ENCODE data around the gene KIF3C. TPM values are rescaled to one million over a fixed set of nuclear protein-coding genes. Genes with fewer than 3 reads are reported as not detected.
"Not testable (repeated sequence)": the region's sequence is repeated elsewhere in the genome, so short reads cannot be mapped to it uniquely, and the experiment has no call there.

Gene KIF3C
- 56.6 TPM for total RNA-seq

DNA sequence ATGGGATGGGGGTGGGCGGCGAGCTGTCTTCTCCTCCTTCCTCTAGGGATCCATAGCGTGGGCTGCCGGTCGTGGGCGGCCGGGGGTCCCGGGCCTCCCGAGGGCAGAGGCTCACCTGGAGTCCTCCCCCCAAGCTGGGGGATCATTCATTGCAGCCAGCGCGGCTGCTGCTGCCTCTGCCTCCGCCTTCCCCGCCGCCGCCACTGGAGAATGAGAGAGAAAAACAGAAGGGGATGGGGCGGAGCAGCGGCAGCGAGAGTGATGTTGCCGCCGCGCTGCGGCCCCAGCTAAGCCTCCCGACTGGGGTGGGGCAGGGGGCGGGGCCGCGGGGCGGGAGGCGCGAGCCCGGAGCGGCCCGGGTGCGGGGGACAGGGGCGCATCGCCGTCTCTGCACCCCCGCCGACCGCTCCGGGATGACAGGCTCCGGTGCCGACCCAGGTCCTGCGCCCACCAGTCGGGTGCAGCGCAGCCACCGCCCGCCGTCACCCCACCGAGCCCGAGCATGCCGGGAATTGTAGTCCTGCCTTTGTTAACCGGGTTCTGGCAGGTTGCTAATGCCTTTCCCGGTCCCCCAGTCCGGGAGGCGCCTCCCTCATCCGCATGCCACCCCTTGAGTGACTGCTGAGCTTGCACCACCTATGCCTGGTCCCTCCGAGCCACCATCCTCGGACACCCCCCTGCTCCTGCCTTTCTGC is at the start of gene KIF3C:
Gene KIF3C (minus strand): TSS at position 225 of the 695 bp plus-strand sequence. CDS start 580 bp downstream, outside the sequence.
- ATAC-seq = peak; percentile 83
- peak; percentile 83 for DNase-seq (ENCODE audit: low spot score)
- intact Hi-C loops (cut with DNase I) = no loop called here

DNA sequence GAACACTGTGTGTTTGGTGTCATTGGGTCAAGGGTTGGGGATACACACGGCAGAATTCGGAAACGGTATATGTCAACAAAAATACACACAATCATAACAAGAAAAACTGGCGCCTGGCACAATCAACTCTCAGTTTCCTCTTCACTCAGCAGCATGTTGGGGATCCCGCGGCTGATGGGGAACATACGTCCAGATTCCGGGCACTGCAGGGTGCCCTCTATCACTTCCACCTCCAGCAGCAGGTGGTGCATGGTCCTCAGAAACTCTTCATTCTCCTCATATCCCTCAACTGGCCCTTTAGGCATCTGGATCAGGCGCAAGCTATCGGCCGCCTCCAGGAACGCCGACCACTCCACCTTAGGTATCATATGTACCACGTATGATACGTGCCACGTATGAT is 45.8 kb upstream of the KIF3C start:
- DNase-seq (ENCODE audit: low spot score); ATAC-seq; intact Hi-C loops (cut with DNase I): not testable (repeated sequence)

DNA sequence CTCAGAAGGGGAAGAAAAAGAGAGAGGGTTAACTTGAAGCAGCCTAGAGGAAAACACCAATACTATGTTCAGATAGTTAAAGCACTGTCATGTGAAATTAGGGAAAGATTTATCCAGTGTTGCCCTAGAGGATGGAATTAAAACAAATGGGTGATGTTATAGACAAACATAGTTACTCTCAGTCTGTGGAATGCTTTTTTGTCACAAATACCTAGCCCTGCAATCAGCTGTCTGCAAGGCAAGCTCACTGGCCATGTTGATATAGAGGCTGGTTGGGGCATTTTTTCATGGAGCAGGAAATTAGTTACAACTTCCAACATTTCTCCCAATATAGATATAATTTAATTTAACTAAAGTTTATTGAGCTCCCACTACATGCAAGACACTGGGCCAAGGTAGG is 43.2 kb upstream of the KIF3C start:
- DNase-seq (ENCODE audit: low spot score) = no peak
- no peak for ATAC-seq

DNA sequence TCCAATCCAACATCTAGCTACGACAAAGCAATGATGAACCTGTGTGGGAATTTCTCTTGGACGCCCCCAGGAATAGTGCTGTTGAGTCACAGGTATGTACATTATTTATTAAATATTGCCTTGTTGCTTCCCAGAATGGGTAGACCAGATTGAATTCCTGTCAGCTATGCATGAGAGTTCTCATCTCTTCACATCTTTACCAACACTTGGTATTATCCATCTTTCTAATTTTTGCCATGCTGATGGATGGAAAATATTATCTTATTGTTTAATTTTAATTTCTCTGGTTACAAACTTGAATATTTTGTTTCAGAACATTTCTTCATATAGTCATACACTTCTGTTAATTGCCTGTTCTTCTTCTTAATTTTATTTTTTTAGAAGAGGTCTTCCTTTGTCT is 42.0 kb upstream of the KIF3C start:
- intact Hi-C loops (cut with DNase I) = no loop called here
- DNase-seq (ENCODE audit: low spot score) = no peak
- no peak for ATAC-seq

More for the DNA sequence above, 43.2 kb upstream of the KIF3C start:
- intact Hi-C loops (cut with DNase I) = no loop called here

DNA sequence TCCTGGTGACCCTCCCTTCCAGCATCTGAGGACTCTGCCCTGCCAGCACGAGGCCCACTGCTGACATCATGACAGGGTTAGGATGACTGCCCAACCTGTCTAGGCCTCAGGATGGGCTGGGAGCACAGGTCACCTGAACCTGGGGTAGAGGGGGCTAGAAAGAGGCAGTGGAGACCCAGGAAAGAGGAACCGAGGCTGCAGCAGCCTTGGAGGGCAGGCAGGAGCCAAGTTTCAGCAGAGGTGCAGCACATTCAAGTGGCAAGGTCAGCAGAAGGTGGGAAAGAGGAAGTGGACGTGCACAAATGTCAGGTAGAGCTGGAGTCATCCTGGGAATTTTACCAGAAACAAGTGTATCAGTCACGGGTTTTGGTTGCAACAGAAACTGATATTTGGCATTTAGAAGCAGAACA is 37.9 kb upstream of the KIF3C start:
- DNase-seq (ENCODE audit: low spot score) = no peak
- ATAC-seq = no peak
- intact Hi-C loops (cut with DNase I) = no loop called here

DNA sequence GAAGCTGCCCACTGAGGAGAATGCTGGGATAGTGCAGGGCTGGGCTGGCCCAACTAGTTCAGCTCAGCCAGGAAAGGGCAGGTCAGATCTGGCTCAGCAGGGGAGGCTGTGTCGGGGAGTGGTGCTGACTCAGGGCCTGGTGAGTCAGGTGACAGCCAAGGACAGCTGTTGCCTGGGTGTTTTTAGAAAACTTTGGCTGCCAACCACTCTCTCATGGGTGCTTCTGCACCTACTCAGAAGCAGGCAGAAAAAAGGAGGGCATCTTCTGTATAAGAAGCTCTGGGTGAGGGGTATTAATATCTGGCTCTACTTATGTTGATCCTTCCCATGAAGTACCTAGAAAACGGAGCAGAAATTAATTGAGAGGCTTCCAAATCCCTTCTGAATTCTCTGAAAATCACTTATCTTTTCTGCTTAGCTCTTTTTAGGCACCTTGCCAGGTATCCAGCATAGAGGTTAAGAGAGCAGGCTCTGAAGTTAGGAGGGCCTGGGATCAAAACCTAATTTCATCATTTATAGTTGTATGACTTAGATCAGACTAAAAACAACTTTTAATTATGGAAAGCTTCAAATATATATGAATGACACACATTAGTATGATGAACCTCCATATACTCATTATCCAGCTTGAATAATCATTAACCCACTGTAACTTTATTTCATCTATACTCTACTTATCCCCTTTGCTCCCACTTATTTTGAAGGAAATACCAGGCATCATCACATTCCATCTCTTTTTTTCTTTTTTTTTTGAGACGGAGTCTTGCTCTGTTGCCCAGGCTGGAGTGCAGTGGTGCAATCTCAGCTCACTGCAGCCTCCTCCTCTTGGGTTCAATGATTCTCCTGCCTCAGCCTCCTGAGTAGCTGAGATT is 36.1 kb upstream of the KIF3C start:
- intact Hi-C loops (cut with DNase I) = loop anchor here (5.0 kb wide), 1 partner anchor 1681 kb away; no protein-coding TSS in a partner anchor
- DNase-seq (ENCODE audit: low spot score) = peak; percentile 72
- ATAC-seq = peak; percentile 97

DNA sequence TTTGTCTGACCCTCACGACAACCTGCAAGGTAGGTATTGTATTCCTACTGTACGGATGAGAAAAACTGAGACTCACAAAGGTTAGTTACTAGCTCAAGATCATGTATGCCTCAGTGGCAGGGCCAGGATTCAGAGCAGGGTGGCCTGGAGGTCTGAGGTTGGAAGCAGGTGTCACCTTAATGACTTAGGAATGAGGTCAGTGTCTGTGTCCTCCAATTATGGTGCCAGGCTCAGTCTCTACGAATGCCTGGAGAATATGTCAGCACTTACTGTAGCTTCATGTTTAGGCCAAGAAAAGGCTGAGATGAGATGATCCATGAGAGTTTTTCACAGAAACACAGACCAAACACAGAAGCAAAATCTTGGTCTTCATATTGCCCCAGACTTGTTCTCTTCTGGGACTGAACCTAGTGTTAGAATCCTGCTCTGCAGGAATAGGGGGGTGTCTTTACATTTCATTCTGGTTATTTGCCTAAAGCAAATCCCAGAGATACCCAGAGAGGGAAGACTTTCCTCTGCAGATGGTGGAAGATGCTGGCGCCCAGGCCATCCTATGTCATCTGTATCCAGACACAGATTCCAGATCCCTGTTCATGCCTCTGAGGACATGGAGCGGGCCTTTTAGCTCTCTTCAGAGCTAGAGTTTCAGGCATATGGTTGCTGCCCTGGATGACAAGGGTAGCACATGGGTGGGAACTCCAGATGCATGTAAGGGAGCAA is 35.3 kb upstream of the KIF3C start:
- no peak for ATAC-seq

DNA sequence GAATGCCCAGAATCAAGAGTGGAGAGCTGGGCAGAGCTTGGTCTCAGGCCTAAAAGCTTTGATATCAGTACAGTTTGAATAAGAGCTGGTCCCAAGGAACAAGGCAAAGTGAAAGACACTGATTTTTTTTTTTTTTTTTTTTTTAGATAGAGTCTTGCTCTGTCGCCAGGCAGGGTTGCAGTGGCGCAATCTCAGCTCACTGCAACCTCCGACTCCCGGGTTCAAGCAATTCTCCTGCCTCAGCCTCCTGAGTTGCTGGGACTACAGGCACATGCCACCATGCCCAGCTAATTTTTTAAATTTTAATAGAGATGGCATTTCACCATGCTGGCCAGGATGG is 34.4 kb upstream of the KIF3C start:
- intact Hi-C loops (cut with DNase I) = loop anchor here (5.0 kb wide), 1 partner anchor 1679 kb away; no protein-coding TSS in a partner anchor
- DNase-seq (ENCODE audit: low spot score); ATAC-seq: not testable (repeated sequence)

More for the DNA sequence above, 35.3 kb upstream of the KIF3C start:
- no peak for DNase-seq (ENCODE audit: low spot score)
- intact Hi-C loops (cut with DNase I) = loop anchor here (5.0 kb wide), 1 partner anchor 1680 kb away; no protein-coding TSS in a partner anchor

DNA sequence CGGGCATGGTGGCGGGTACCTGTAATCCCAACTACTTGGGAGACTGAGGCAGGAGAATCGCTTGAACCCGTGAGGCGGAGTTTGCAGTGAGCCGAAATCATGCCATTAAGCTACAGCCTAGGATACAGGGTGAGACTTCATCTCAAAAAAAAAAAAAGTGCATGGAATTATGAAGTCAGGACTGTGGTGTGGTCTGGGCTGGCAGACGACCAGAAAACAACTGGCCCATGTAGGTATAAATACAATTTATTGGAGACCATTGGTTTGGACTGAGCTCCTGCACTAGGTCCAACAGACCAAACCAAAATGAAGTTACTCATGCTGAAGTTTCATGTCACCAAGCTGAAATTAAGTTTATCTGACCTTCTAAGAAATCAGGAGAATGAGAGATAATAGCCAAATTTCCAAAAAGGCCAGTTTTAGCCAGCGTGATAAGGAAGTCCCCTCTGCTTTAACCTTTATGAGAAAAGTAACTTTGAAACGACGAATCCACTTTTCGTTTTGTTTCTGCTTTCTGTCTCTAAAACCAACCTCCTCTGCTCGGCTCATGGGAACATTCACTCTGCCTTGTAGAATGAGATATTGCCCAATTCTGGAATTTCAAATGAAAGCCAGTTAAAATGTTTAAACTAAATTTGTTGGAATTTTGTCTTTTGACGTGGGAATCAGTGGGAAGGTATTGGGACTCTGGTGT is 33.9 kb upstream of the KIF3C start:
- intact Hi-C loops (cut with DNase I) = loop anchor here (5.0 kb wide), 1 partner anchor 1679 kb away; no protein-coding TSS in a partner anchor
- ATAC-seq (no peak), DNase-seq (ENCODE audit: low spot score) (no peak)

DNA sequence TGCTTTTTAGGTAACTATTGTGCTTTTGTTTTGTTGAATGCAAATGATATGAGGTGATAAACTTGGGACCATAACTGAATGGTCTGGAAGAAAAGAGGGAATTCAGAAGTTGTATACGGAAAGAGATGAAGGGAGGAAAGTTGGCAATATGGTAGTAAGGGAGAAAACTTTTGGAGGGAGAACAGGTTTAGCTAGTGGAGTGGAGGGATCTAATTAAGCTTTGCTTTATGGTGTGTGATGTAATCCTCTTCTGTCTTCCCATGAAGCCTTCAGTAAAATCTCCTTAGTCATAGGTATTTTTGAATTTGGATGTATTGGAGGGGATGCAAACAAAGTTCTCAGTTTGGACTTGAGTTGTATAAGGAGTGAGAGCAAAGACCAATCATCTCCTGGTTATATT is 31.4 kb upstream of the KIF3C start:
- intact Hi-C loops (cut with DNase I) = no loop called here
- no peak for ATAC-seq
- DNase-seq (ENCODE audit: low spot score) = no peak

DNA sequence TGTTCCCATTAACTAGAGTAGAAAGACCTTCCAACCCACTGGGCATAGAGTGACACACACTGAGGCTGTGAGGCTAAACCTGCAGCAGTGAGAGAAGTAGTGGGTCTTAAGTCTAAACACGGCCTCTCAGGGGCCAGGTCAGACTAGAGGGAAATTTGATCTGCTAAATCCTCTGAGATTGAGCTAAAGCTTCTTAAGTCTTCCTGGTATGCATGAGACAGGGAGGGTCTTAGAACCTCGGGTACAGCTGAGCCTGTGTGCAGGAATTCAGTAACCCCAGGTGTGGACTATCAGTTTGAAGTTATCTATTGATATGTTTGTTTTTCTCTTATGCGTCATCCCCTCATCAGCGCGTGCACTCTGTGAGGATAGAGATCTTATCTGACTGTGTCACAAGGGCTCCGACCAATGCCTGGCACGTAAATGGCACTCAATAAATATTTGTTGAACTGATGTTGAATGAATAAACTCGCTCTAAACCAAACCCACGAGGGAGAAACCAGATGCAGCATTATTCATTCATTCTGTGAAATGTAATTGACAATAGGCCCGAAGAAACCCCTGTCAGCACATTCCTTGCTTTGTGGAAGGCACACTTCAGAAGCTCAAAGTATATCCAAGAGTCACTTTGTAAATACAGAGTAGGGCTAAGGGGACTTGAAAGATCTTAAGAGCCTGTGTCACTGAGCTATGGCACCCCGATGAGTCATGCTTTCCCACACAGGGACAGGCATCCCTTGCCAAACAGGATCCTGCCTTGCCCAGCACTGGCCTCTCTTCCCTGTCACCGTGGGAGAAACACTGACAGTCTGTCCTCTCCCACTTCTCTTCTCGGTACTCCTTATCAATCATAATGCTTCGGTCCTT is 29.9 kb upstream of the KIF3C start:
- peak; percentile 23 for ATAC-seq
- intact Hi-C loops (cut with DNase I) = no loop called here
- no peak for DNase-seq (ENCODE audit: low spot score)

DNA sequence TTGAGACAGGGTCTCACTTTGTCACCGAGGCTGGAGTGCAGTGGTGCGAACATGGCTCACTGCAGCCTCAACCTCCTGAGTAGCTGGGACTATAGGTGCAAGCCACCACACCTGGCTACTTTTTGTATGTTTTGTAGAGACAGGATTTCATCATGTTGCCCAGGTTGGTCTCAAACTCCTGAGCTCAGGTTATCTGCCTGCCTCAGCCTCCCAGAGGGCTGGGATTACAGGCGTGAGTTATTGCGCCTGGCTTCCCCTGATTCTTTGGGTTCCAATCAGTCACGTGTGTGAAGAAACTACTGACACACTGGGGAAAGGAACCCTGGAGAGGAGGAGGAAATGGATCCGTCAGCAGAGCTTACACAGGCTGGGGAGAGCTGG is 29.3 kb upstream of the KIF3C start:
- no peak for DNase-seq (ENCODE audit: low spot score)
- ATAC-seq = no peak
- intact Hi-C loops (cut with DNase I) = no loop called here

DNA sequence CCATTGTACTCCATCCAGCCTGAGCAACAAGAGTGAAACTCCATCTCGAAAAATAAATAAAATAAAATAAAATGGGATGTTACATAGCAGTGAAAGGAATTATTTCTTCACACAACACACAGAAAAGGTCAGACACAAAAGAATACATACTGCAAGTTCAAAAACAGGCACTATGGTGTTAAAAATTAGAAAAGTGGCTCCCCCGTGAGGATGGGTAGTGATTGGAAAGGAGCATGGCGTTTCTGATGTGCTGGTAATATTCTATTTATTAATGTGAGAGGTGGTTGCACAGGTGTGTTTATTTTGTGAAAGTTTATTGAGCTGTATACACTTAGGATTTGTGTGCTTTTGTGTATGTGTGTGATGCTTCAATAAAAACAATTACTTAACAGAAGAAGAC is 28.6 kb upstream of the KIF3C start:
- intact Hi-C loops (cut with DNase I) = no loop called here
- ATAC-seq (no peak), DNase-seq (ENCODE audit: low spot score) (no peak)

DNA sequence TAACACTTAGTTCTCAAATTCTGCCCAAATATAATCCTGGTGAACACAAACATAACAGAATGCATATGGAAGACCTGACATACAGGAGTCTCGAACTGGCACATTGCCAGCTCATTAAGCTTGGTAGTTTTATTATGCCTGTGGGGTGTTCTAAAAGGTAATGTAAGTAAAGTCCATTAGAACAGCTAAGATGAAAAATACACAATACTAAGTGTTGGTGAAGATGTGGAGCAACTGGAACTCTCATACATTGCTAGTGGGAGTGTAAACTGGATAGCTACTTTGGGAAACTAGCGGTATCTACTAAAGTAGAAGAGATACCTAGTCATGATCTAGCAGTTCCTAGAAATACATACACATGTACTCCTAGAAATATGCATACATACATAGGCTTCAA is 27.3 kb upstream of the KIF3C start:
- no peak for ATAC-seq
- no peak for DNase-seq (ENCODE audit: low spot score)
- intact Hi-C loops (cut with DNase I) = no loop called here

DNA sequence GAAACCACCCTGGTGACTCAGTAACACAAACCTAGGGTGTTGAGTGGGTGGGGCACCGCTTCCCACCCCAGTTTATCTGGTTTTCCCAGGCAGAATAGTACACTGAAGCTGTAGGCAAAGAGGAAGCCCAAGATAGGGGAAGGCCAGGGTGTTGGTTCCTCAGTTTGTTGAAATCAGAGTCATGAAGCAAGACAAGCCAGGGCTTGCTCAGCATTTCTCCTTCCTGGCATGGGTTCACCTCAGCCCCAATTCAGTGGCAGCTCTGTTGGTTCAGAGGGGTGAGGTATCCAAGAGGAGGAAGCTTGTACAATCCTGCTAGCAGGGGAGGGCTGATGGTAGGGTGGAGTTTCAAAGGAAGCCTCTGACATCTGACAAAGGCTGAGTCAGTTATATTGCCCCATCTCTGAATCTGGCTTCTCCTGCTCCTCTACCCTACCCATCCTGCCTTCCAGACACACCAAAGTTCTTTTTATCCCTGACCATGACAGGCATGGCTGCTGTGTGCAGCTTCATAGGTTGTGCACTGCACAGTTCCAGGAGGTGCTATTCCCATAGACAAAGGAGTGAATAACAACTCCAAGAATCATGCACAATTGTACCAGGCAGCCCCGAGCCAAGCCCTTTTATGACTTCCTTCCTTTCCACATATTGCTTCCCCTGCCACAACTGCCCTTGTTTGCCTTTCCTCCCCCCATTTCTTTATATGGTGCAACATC is 26.7 kb upstream of the KIF3C start:
- peak; percentile 94 for ATAC-seq
- intact Hi-C loops (cut with DNase I) = no loop called here
- peak; percentile 66 for DNase-seq (ENCODE audit: low spot score)

DNA sequence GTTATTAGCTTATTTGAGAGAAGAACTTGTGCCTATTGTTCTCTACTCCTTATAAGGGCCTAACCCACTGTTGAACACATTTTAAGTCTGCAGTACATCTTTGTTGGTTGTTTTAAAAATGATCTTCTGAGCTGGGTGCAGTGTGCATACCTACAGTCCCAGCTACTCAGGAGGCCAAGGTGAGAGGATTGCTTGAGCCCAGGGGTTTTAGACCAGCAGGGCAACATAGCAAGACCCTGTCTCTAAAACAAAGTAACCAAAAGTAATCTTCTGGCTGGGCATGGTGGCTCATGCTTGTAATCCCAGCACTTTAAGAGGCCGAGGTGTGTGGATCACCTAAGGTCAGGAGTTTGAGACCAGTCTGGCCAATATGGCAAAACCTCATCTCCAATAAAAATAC is 25.8 kb upstream of the KIF3C start:
- ATAC-seq (no peak), DNase-seq (ENCODE audit: low spot score) (no peak)
- intact Hi-C loops (cut with DNase I) = no loop called here

DNA sequence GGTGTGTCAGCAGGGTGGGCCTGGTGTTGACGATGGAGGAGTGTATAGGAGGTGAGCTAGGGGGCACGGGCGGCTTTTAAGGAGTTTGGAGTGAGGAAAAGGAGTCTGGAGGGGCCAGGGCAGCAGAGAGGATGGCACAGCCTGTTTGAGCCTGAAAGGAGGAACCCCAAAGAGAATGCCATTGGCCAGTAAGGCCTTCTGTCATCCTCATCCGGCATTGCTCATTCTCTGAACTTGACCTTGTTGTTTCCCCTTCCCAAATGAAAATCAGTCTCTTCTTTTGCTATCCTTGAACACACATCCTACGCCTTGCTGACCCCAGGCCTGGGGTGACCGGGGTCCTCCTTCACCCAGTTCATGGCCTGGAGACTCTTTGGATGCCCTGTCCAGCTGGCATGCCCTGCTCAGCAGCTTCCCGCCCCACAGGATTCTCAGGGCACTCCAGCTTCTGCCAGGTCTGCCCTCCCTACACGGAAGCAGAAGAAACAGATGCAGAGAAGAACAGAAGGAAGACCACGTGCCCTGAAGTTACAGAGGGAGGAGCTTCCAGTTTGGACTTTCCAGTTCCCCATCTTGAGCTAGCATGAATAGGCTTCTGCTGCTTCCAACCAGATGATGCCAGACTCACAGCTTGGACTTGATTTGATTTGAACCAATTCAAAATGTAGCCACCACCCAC is 20.5 kb upstream of the KIF3C start:
- ATAC-seq (peak; percentile 77), DNase-seq (ENCODE audit: low spot score) (no peak)
- intact Hi-C loops (cut with DNase I) = no loop called here

Data from sciatic nerve (tissue), 2 donors.